Stimulated activated effector memory CD8-positive, alpha-beta T cell treated with anti-CD3 and anti-CD28 coated beads, Interleukin-12 subunit alpha, Interleukin-12 subunit beta, amount 100 ng/mL, for 72 hours (primary cell): ENCODE results near the gene ATP10B.

Source experiments
- ATAC-seq: fragments of 150-1000 bp; cut with Tn5 transposase; 2 replicates; pipeline ENCODE4 v1.10.0; 2021
- DNase-seq, 2 donors: peaks; one replicate each; pipeline ENCODE4 v3.0.0; 2021 to 2022; ENCODE audit warnings: low spot score in 2 of 2
- H3K27ac Mint-ChIP-seq: one replicate; pipeline ENCODE4 v1.8.0; 2022; ENCODE audit warnings: mild to moderate bottlenecking, mixed read lengths
- H3K36me3 Mint-ChIP-seq: one replicate; pipeline ENCODE4 v1.8.0; 2022; ENCODE audit warnings: mild to moderate bottlenecking, mixed read lengths
- H3K4me1 Mint-ChIP-seq: one replicate; pipeline ENCODE4 v1.8.0; 2022; ENCODE audit warnings: mixed read lengths
- H3K4me3 Mint-ChIP-seq: one replicate; pipeline ENCODE4 v1.8.0; 2022; ENCODE audit warnings: mild to moderate bottlenecking, mixed read lengths
- H3K9me3 Mint-ChIP-seq: one replicate; pipeline ENCODE4 v1.8.0; 2022; ENCODE audit warnings: mixed read lengths

ATP10B gene

DNA sequence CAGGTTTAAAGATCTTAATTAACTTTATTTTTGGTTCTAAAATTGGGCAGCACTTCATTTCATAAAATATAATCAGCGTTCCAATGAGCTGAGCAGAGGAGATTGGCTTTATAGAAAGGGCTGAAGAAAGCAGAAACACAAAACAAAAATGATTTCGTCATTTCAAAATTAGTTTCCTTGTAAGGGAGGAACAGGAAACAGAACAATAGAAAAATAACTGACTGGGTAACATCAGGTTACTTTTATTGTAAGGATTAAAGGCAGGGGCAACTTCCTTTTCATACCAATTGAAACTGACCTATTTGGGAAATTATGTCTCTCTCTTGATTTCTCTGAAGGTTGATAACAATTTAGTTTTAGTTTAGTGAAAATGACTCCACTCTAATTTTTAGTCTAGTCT is 157.1 kb downstream of the ATP10B start:
- no peak for ATAC-seq
- H3K4me3 Mint-ChIP-seq = no peak overlapping the region
- H3K36me3 Mint-ChIP-seq = no peaks in the 10 kb centered on the region
- DNase-seq = no peak
- H3K4me1 Mint-ChIP-seq = no peaks in the 10 kb centered on the region
- H3K9me3 Mint-ChIP-seq = no peaks in the 10 kb centered on the region
- H3K27ac Mint-ChIP-seq = no peak overlapping the region

DNA sequence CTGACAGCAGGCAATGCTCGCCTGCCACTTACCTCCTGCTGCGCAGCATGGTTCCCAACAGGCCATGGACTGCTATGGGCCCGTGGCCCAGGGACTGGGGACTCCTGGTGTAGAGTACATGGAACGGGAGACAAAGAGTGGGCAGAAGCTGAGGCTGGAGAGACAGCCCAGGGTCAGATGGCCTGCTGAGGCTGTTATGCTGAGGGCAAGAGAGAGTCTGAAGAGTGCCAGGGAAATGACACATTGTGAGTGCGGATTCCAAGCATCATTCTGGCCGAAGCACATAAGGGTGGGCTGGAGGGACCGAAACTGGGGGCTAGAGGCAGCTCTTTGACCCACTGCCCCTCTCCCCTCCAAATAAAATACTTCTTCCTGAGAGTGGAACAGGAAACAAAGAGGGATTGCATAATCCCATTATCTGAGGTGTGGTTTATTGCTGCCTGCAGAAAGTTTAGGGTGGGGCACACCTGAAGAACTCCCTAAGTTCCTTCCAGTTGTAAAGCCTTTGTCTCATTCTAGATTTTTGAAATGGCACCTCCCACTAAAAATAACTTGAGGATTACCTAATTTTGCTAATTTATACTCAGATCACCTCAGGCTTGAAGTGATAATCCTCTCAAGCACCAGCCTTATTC is 158.1 kb downstream of the ATP10B start:
- H3K4me3 Mint-ChIP-seq = no peak overlapping the region
- DNase-seq (no peak), ATAC-seq (no peak)
- no peaks in the 10 kb centered on the region for H3K9me3 Mint-ChIP-seq
- H3K36me3 Mint-ChIP-seq = no peaks in the 10 kb centered on the region
- H3K4me1 Mint-ChIP-seq = no peaks in the 10 kb centered on the region
- no peak overlapping the region for H3K27ac Mint-ChIP-seq

DNA sequence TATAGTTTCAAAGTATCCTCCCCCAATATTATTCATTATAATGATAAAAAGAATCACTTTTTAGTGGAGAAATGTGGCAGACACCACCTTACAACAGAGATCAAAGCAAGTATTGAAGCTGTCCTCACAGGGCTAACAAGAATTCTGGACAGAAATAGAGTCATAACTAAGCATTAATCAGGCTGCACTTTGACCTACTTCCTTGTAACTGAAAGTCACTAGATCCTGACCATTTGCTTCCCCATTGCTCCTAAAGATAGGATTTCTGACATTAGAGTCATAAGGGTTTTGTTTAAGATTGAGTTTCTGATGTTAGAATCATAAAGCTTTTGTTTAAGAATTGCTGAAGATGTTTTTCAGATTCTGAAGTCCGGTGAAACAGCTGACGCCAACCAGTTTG is 159.7 kb downstream of the ATP10B start:
- ATAC-seq = no peak
- Mint-ChIP-seq H3K4me3 (no peak overlapping the region), H3K9me3 (no peaks in the 10 kb centered on the region), H3K4me1 (no peaks in the 10 kb centered on the region), H3K27ac (no peak overlapping the region), H3K36me3 (no peaks in the 10 kb centered on the region)
- no peak for DNase-seq

DNA sequence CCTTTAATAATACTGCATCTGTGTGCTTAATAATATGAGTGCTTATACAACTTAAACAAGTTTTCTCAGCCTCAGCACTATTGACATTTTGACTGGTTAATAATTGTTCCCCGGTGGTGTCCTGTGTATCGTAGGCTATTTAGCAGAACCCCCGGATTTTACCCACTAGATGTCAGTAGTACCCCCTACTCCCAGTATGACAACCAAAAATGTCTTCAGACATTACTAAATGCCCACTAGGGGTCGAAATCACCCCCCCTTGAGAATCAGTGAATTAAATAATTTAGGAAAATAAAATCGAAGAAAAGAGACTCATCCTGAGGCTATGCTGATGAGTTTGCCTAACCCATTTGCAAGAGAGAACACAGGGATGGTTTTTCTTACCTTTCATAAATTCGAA is 166.3 kb downstream of the ATP10B start:
- no peak overlapping the region for H3K4me3 Mint-ChIP-seq

DNA sequence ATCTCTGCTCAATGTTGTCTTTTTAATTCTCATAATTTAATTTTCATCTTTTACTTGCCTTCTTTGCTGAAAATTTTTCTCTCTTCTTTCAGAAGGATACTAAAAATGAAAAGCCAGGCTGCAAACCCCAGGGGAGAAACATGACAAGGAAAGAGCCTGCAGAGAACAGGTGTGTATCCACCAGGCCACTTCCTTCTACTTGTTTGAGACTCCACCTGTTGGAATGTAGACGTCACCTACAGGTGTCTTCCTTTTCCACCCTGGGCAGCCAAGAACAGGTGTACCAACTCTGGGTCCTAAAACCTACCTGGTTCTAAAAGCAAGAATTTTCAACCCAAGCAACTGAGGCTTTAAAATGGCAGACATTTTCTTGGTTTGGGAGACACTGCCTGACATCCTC is 166.8 kb downstream of the ATP10B start:
- DNase-seq = no peak
- no peak overlapping the region for H3K27ac Mint-ChIP-seq
- no peak overlapping the region for H3K4me3 Mint-ChIP-seq
- H3K4me1 Mint-ChIP-seq = no peaks in the 10 kb centered on the region
- ATAC-seq = no peak
- no peaks in the 10 kb centered on the region for H3K9me3 Mint-ChIP-seq
- no peaks in the 10 kb centered on the region for H3K36me3 Mint-ChIP-seq

More for the DNA sequence above, 166.3 kb downstream of the ATP10B start:
- DNase-seq (no peak), ATAC-seq (no peak)
- H3K27ac Mint-ChIP-seq = no peak overlapping the region
- H3K36me3 Mint-ChIP-seq = no peaks in the 10 kb centered on the region
- no peaks in the 10 kb centered on the region for H3K9me3 Mint-ChIP-seq
- no peaks in the 10 kb centered on the region for H3K4me1 Mint-ChIP-seq

DNA sequence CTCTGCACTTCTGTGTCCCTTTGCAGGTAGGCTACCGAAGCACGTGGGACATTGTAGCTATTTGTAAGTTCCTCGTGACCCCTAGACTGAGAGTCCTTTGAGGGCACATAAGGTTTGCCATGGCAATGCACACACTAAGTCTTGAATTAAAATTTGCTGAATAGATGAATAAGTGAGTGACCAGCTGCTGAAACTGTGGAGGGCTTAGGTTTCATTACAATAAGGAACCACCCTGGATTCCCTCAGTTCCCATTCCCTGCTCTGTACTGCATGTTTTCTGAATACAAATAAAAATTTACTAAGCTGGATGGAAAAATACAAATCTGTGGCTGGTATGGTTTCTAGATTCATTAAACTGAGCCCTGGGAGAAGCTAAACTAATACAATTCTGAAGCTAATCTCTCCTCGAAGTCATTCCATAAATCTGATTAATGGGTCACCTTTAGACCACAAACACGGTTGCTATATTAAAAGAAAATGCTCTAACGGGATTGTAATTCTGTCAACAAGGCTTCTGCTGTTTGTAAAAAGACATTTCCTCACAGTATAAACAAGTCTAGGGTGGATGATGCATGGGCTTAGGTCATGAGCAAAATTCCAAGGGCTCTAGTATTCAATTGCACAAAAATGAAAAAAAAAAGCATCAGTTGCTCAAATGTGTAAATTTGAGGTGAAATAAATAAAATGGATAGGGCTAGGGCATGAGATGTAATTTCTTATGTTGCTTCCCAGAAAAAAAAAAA is 172.3 kb downstream of the ATP10B start:
- H3K36me3 Mint-ChIP-seq = no peaks in the 10 kb centered on the region
- DNase-seq = no peak
- H3K4me1 Mint-ChIP-seq = no peaks in the 10 kb centered on the region
- ATAC-seq = no peak
- H3K27ac Mint-ChIP-seq = no peak overlapping the region
- H3K4me3 Mint-ChIP-seq = no peak overlapping the region
- no peaks in the 10 kb centered on the region for H3K9me3 Mint-ChIP-seq

DNA sequence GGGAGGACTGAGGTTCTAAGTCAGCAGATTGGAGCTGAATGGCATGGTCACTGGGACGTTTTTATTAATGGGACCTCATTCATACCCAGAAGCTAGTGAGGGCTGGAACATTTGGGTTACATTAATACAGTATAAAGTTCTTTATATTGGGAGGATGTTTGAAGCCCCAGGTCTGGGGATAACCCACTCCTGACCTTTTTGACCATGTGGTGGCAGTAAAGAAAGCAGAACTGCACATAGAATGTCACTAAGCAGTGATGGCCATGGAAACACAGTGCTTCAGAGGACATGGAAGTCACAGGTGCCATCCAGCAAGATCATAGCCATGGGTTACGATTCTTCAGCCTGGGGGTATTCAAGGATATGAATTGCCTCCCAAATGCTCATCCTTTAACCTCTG is 176.0 kb downstream of the ATP10B start:
- H3K36me3 Mint-ChIP-seq = no peaks in the 10 kb centered on the region
- no peaks in the 10 kb centered on the region for H3K4me1 Mint-ChIP-seq
- no peak for ATAC-seq
- H3K27ac Mint-ChIP-seq = no peak overlapping the region
- DNase-seq = no peak
- H3K4me3 Mint-ChIP-seq = no peak overlapping the region
- no peaks in the 10 kb centered on the region for H3K9me3 Mint-ChIP-seq

DNA sequence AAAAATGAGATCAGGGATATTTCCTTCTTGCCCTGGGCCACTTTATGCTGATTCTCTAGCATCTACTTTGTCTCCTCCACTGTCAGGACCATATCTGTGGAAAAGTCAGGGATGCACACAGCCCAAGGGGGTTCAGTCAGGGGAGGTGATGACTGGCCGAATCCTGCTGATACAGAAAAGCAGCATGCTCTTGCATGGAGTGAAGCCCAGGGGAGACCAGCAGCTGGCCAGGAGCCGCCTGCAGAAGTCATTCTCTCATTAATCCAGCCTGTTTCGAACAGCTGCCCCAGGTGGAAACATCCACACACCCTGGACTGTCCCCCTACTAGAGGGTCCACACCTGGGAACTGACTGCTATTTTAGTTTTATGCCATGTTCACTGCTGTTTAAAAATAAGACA is 177.1 kb downstream of the ATP10B start:
- DNase-seq = no peak
- Mint-ChIP-seq H3K9me3 (no peaks in the 10 kb centered on the region), H3K36me3 (no peaks in the 10 kb centered on the region), H3K27ac (no peak overlapping the region), H3K4me3 (no peak overlapping the region), H3K4me1 (no peaks in the 10 kb centered on the region)
- no peak for ATAC-seq

DNA sequence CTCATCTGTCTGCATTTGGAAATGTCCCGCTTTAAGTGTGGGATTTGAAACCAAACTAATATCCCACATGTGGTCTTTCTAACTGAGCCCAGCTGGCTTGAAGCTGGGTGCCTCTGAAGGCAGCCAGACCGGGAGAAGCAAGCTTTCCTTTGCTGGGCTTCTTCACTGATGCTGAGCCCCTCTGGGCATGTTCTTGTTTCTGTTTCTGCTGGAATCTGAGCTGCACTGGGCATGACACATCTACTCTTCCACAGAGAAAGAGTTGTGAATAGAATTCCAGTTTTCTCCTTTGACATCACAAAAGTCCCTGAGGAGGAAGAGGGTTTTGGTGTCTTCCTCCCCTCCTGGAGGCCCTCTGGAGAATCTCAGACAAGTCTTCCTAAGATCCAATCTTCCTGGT is 179.5 kb downstream of the ATP10B start:
- ATAC-seq (no peak), DNase-seq (no peak)
- no peaks in the 10 kb centered on the region for H3K9me3 Mint-ChIP-seq
- H3K36me3 Mint-ChIP-seq = no peaks in the 10 kb centered on the region
- no peak overlapping the region for H3K4me3 Mint-ChIP-seq
- no peak overlapping the region for H3K27ac Mint-ChIP-seq
- no peaks in the 10 kb centered on the region for H3K4me1 Mint-ChIP-seq

DNA sequence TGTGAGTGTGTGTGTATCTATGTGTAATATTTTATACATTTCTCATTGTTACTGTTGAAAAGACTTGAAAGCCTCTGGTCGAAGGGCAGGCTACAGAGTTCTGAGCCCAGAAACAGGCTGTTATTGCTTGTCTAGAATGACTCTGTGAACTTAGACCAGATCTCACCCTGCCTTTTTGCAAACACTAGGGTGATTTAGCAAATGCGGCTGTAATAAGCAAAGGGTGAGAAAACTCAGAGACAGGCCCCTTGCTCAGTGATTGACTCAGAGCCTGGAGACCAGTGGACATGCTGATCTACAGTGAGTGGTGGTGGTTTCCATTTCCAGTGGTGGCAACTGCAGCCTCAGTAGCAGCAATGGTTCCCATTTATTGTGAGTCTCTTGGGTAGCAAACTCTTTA is 183.7 kb downstream of the ATP10B start:
- Mint-ChIP-seq H3K4me1 (no peaks in the 10 kb centered on the region), H3K4me3 (no peak overlapping the region), H3K36me3 (no peaks in the 10 kb centered on the region), H3K27ac (no peak overlapping the region), H3K9me3 (no peaks in the 10 kb centered on the region)
- DNase-seq (no peak), ATAC-seq (no peak)

DNA sequence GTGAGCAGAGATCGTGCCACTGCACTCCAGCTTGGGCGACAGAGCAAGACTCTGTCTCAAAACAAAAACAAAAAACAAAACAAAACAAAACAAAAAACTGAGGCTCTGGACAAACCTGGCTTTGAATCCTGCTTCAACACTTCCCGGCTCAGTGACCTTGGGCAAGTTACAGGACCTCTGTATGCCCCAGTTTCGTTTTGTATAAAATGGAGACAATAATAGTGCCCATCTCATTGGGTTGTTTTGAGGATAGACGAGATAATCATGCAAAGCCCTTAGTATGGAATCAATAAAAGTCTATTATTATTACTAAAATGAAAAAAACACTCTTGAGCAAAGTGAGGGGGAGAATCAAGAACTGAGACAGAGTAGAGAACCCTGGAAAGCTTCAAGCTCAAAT is 184.9 kb downstream of the ATP10B start:
- Mint-ChIP-seq H3K4me3 (no peak overlapping the region), H3K9me3 (no peaks in the 10 kb centered on the region), H3K36me3 (no peaks in the 10 kb centered on the region), H3K27ac (no peak overlapping the region), H3K4me1 (no peaks in the 10 kb centered on the region)
- DNase-seq (no peak), ATAC-seq (no peak)

DNA sequence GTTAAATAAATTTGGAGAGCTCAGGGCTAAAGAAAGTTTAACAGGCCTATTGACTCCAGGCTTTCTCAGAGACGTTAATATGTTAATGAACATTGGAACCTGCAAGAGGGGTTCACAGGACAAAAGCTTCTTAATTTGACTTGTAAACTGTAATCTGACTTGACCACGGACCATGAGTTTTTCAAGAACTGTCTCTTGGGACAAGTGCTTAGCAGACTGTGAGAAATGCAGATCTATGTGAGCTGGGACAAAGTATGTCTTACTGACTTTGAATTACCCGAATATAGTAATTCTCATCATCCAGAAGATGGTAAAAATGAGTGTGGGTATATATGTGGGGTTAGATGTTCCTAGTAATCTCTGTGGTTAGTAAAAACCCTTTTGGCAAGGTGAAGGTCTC is 186.6 kb downstream of the ATP10B start:
- H3K4me1 Mint-ChIP-seq = no peaks in the 10 kb centered on the region
- H3K36me3 Mint-ChIP-seq = no peaks in the 10 kb centered on the region
- no peak overlapping the region for H3K4me3 Mint-ChIP-seq
- no peak overlapping the region for H3K27ac Mint-ChIP-seq
- ATAC-seq (no peak), DNase-seq (no peak)
- H3K9me3 Mint-ChIP-seq = no peaks in the 10 kb centered on the region

DNA sequence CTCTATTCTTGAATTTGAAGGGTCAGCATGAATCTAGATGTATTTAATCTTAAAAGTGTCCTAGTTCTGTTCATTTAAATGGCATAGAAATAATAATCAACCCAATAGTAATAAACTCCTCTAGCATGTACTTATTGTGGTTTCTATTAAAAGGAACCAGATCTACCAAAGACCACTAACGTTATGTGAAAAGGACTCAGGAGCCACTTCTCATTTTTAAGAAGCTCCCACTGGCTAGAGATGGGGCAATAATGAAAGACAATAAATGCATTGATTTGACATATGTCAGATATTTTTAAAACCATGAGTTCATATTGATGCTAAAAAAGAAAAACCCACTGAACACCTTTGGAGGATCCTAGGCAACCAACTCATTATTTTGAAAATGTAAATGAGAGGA is 191.9 kb downstream of the ATP10B start:
- Mint-ChIP-seq H3K9me3 (no peaks in the 10 kb centered on the region), H3K27ac (no peak overlapping the region), H3K36me3 (no peaks in the 10 kb centered on the region), H3K4me3 (no peak overlapping the region), H3K4me1 (no peaks in the 10 kb centered on the region)
- ATAC-seq (no peak), DNase-seq (no peak)

DNA sequence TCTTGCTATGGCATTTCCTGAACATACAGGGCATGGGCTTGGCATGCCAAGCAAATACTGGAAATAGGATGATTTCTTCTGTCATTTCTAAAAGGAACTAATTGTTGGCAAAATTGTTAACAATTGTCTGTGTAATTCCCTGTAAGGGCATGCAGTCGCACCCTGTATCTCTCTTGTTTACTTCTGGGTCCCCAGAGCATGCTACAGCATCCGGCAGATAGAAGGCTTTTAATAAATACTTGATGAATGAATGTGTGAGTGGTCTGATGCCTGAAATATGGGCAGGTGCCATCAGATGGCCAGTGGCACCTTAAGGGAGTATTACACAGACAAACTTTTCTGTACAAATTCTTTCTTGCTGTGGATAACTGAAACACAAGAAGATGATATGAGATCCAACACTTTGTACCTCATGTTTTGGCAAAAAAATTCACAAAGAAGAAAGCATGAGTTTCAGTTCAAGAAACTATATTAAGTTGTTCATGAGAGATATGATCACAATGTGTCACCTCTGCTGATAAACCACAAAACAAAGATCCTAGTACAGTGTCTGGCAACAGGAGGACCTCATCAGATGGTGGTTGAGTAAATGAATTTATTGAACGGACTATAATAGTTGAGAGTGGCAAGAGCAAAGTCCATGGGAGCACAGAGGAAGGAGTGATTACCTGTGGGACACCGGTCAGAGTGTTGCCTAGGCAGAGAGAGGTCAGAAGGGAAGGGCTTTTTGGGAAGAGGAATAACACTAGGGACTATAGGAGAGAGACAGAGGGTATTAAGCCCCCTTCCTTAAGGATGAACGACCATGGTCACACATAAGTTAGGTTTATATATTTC is 194.2 kb downstream of the ATP10B start:
- Mint-ChIP-seq H3K27ac (no peak overlapping the region), H3K36me3 (no peaks in the 10 kb centered on the region), H3K9me3 (no peaks in the 10 kb centered on the region), H3K4me3 (no peak overlapping the region), H3K4me1 (no peaks in the 10 kb centered on the region)
- ATAC-seq = no peak
- no peak for DNase-seq

DNA sequence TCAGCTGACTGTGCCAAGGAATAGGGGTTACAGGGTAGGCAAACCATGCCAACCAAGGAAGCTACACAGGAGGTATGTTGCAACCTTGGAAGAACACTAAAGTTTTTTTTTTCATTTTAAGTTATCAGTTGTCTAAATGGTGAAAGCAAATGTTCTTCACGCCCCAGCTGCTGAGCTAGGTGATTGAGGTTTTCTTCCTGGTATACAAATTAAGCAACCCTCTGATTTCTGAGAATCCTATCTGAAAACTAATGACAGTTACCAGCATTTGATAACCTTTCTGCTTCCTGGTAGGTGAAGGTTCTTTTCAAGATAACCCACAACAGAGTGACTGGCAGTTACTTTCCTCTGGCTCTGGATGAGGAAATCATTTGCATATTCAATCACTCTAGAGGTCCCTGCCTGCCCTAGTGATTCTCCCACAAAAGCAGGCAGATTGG is 194.9 kb downstream of the ATP10B start:
- no peaks in the 10 kb centered on the region for H3K4me1 Mint-ChIP-seq
- ATAC-seq = no peak
- no peak overlapping the region for H3K27ac Mint-ChIP-seq

DNA sequence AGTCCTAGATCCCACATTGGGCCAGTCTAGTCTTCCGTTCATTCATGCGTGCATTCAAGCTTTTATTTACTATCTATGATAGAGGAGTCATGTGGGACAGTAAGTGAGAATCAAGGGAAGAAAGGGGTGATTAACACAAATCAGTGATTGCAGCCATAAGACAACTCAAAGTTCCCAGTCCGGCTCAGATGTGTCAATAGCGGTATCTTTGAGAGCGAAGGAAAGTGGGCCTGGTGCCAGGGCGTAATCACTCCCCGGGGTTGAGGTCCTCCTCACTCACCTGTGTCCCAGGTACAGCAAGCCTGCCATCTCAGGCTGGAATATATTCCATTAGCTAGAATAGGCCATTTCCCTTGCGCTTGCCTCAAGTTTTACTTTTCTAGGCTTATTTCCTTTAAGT is 196.3 kb downstream of the ATP10B start:
- Mint-ChIP-seq H3K27ac (no peak overlapping the region), H3K4me3 (no peak overlapping the region), H3K9me3 (no peaks in the 10 kb centered on the region), H3K4me1 (no peaks in the 10 kb centered on the region), H3K36me3 (no peaks in the 10 kb centered on the region)
- ATAC-seq (no peak), DNase-seq (no peak)

More for the DNA sequence above, 194.9 kb downstream of the ATP10B start:
- H3K4me3 Mint-ChIP-seq = no peak overlapping the region
- no peaks in the 10 kb centered on the region for H3K36me3 Mint-ChIP-seq
- DNase-seq = no peak
- no peaks in the 10 kb centered on the region for H3K9me3 Mint-ChIP-seq
